Keratinocyte (primary cell): ENCODE results near the gene DIS3L2.

Experiments
- CTCF ChIP-seq, 3 experiments: IDR thresholded peaks in 1 of 3; conservative IDR thresholded peaks in 1 of 3; optimal IDR thresholded peaks in 1 of 3; 2 replicates in 2 of 3; 3 replicates in 1 of 3; pipeline versions ENCODE3 to v1.5.1; 2011; ENCODE audit warnings: low read length in 3 of 3, mild to moderate bottlenecking in 3 of 3, moderate library complexity in 2 of 3, control low read depth in 1 of 3, inconsistent platforms in 1 of 3; ENCODE audit not compliant: insufficient read depth in 2 of 3; ENCODE audit errors: extremely low read depth in 1 of 3
- EZH2 ChIP-seq: IDR thresholded peaks from one replicate; pipeline ENCODE4 v1.6.1; 2012; ENCODE audit warnings: inconsistent platforms, mild to moderate bottlenecking, low read length, moderate library complexity

GRCh38 chr2:232210306-232210705 is 248.8 kb downstream of the DIS3L2 start:
- TF ChIP-seq CTCF (optimal IDR thresholded peaks at IDR 0.05 in 1 of 3, IDR thresholded peaks at IDR 0.05 in 1 of 3, conservative IDR thresholded peaks at IDR 0.05 in 1 of 3; ENCODE audit: extremely low read depth in 1 of 3, insufficient read depth in 2 of 3, low read length in 3 of 3) (no peak), EZH2 (no peak)
